Measurements from ENCODE around the gene ANKRD11. TPM values are rescaled to one million over a fixed set of nuclear protein-coding genes. Genes with fewer than 3 reads are reported as not detected.
"Not testable (repeated sequence)": the region's sequence is repeated elsewhere in the genome, so short reads cannot be mapped to it uniquely, and the experiment has no call there.

The ANKRD11 gene
- polyA plus RNA-seq, 4 donors: 82.9 to 111 (median 91.2) TPM

DNA sequence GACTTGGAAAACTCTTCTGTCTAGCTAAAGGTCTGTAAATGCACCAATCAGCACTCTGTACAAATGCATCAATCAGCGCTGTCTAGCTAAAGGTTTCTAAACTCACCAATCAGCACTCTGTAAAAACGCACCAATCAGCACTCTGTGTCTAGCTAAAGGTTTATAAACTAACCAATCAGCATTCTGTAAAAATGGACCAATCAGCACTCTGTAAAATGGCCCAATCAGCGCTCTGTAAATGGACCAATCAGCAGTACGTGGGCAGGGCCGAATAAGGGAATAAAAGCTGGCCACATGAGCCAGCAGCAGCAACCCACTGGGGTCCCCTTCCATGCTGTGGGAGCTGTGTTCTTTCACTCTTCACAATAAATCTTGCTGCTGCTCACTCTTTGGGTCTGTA is 55.3 kb downstream of the ANKRD11 start:
- not testable (repeated sequence) for DNase-seq (ENCODE audit: low read depth in 4 of 4, low spot score in 3 of 4)

GRCh38 chr16:89434490-89434889 is 55.9 kb downstream of the ANKRD11 start:
- no peak for DNase-seq (ENCODE audit: low read depth in 4 of 4, low spot score in 3 of 4)

DNA sequence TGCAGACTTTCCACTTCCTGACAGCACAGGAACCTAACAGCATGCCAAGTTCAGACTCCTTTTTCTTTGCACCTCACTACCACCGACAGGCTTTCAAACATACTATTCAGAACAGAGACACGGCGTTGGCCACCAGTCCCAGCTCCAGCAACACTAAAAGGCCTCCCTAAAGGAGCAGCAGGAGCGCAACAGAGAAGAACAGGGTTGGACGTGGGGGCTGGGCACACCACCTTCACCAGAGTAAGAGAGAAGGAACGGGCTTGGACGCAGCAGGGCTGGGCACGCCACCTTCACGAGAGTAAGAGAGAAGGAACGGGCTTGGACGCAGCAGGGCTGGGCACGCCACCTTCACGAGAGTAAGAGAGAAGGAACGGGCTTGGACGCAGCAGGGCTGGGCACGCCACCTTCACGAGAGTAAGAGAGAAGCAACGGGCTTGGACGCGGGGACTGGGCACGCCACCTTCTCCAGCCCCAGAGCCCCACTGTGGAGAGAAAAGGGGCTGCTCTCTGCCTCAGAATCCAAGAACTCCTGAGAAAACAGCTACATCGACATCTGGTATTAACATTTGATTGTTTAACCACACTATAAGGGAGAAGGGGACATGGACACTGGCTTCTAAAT is 56.9 kb downstream of the ANKRD11 start:
- not testable (repeated sequence) for DNase-seq (ENCODE audit: low read depth in 4 of 4, low spot score in 3 of 4)

GRCh38 chr16:89431630-89432029 is 58.7 kb downstream of the ANKRD11 start:
- DNase-seq (ENCODE audit: low read depth in 4 of 4, low spot score in 3 of 4): no peak

DNA sequence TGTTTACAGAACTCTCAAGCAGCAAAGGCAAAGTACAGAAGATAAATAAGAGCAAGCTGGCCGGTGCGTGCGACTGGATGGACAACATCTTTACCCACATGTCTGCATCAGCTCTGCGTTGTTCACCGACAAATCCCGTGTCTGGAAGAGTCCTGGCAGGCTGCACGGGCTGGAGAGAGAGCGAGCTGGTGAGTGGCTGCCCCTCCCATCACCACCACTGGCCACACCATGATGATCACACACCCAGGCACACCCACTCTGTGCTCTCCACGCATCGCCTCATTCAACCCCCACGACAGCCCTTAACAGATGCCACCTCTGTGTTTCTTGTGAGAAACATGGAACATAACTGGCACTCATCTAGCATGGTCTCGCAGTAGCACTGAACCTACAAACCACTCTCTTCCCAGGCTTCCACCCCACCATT is 59.2 kb downstream of the ANKRD11 start:
- no peak for DNase-seq (ENCODE audit: low read depth in 4 of 4, low spot score in 3 of 4)

- DNase-seq (ENCODE audit: low read depth in 4 of 4, low spot score in 3 of 4): no peak
Measured at GRCh38 chr16:89430436-89431157, 59.8 kb downstream of the ANKRD11 start.

DNA sequence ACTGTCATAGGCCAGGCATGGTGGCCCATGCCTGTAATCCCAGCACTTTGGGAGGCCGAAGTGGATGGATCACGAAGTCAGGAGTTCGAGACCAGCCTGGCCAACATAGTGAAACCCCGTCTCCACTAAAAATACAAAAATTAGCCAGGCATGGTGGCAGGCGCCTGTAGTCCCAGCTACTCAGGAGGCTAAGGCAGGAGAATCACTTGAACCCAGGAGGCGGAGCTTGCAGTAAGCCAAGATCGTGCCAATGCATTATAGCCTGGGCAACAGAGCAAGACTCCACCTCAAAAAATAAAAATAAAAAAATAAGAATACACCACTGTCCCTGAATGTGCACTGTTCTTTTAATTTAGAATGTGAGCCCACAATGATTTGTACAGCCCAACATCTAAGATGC is 61.8 kb downstream of the ANKRD11 start:
- DNase-seq (ENCODE audit: low read depth in 4 of 4, low spot score in 3 of 4): not testable (repeated sequence)

DNA sequence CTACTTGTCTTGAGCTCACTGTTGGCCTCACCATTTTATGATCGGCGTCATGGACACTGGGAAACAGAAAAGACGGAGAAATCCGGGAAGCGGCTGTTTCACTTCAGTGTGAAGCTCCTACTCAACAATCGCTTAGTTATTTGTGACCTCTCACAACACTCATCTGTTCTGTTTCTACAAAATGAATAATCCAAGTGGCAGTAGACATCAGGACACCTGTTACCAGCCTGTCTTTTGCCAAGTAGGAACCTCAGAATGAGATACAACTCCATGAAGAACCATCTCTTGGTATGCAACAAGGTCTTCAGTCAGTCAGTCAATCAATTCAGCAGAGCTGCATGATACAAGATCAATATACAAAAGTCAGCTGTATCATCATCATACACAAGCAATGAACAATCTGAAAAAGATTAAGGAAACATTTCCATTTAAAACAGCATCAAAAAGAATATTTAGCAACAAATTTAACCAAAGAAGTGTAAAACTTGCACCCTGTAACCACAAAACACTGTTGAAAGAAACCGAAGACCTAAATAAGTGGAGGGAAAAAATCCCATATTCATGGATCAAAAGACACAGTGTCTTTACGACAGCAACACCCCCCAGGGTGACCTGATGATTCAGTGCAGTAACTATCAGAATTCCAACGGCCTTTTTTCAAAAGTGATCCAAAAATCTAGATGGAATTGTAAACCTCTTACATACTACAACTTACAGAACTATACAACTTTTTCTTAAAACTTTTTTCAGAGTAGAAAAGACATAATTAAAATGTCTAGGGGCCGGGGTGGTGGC is 63.4 kb downstream of the ANKRD11 start:
- DNase-seq (ENCODE audit: low read depth in 4 of 4, low spot score in 3 of 4): no peak

DNA sequence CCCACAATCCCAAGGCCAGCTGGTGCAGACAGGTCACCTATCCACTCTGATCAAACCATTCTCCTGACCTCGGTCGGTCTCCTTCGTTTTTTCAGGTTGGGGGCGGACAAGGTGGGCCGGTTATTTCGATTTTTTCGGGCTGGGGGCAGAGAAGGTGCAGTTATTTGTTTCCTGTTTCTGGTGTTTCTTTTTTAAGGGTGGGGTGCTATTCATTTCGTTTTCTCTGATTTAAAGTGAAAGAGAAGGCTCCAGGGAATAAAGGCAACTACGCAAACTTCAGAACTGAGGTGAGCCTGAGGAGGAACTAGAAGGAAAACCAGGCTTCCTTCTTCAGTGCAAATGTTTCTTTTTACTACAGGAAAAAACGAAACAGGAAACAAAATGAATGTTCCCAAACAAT is 64.8 kb downstream of the ANKRD11 start:
- DNase-seq (ENCODE audit: low read depth in 4 of 4, low spot score in 3 of 4): no peak

GRCh38 chr16:89423681-89424260 is 66.6 kb downstream of the ANKRD11 start:
- DNase-seq (ENCODE audit: low read depth in 4 of 4, low spot score in 3 of 4): no peak

DNA sequence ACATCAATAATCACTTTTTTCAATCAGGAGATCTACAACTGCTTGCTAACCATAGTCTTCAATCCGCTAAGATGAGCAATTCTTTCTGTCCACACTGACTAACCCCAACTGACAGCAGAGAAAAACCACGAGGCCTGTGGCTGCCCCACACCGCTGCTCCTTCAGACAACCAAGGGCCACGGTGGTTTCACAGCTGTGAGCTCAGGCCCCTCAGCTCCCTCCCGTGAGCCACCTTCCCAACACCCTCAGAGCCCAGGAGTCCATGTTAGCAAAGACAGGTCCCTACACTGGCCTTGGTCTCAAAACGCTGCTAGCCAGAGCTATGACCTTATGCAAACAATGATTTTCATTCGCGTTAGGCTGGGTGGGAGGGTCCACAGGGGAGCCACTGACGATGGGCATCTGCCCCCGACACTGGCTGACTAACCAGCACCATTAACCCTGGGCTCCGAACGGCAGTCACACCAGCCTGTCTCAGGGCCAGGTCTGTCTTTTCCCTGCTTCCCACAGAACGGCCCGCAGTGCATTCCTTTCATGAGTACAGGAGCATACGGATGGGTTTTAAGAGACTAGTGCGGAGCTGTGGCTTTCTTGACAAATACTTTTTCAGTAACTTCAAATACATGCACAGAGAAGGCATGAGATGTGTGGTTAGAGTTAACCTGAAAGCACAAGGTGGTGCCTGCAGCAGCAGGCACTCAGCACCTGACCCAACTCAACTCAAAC is 67.3 kb downstream of the ANKRD11 start:
- DNase-seq (ENCODE audit: low read depth in 4 of 4, low spot score in 3 of 4): no peak

DNA sequence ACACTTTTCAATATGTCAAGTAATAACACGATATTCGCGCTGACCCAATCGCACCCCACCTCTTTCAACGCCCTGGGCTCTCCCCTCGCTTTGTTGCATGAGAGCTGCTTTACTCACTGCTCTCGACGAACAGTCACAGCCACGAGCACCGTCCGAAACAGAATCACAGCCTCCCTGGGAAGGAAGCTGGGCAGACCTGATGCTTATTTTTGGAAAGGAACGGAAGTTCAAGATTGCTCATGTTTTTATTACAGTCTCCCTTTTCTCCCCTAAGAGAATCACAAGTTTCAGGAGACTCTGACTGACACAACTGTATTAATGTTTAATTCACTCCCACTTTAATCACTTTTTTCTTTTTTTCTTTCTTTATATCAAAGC is 67.8 kb downstream of the ANKRD11 start:
- no peak for DNase-seq (ENCODE audit: low read depth in 4 of 4, low spot score in 3 of 4)

DNA sequence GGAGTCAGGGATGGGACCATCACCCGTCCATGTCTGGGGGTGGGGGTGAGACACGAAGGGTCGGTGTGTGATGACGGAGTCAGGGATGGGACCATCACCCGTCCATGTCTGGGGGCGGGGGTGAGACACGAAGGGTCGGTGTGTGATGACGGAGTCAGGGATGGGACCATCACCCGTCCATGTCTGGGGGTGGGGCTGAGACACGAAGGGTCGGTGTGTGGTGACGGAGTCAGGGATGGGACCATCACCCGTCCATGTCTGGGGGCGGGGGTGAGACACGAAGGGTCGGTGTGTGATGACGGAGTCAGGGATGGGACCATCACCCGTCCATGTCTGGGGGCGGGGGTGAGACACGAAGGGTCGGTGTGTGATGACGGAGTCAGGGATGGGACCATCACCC is 69.1 kb downstream of the ANKRD11 start:
- not testable (repeated sequence) for DNase-seq (ENCODE audit: low read depth in 4 of 4, low spot score in 3 of 4)

DNA sequence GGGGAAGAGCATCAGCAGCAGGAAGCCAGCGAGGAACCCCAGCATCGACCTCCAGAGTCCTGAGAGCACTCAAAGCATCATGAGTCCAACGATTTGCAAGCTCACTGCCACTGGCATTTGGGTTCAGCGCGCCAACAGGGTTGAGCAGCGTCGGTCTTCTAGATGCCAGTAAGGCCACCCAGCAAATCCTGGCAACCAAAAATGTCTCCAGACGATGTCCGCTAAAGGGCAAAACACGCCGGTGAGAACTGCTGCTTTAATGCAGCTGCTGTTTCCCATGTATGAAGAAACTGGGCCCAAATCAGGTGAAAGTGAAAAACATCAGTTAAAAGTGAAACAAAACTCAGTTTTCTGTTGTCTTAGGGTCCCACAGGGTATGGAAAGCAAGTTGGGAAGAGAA is 70.2 kb downstream of the ANKRD11 start:
- DNase-seq (ENCODE audit: low read depth in 4 of 4, low spot score in 3 of 4): no peak

DNA sequence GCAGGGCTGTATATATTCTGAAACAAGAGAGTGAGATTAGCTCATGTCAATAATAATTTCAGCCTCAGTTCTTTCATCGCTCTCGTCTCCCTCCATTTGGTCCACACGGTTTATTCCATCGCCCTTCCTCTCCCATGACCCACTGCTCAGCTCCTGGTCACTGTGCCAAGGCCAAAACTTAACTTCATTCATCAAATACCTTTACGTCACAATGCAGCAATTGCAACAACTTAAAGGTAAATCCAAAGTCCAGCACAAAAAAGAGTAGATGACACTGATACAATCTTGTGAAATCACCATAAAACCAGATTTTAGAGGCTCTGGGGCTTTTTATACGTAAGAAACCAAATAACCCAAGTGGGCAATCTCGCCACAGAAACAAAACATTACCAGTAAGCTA is 72.0 kb downstream of the ANKRD11 start:
- DNase-seq (ENCODE audit: low read depth in 4 of 4, low spot score in 3 of 4): no peak

DNA sequence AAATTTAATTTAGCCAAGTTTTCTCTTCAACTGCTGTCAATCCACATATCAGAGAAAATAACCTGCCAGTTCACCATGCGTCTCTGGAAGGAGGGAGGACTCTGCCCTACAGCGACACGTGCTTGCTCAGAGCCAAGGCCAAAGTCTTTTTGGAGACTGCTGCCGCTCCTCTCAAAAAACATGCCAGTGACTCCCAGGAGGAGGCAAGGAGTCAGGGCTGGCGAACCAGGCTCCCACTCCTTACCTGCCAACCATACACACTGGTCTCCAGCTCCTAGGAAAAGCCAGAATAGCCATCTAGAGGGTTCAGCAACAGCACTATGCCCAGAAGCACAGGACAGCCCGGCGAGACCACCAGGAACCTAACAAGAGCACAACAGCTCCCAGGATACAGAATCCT is 73.0 kb downstream of the ANKRD11 start:
- no peak for DNase-seq (ENCODE audit: low read depth in 4 of 4, low spot score in 3 of 4)

- no peak for DNase-seq (ENCODE audit: low read depth in 4 of 4, low spot score in 3 of 4)
Measured at GRCh38 chr16:89413811-89414585, 76.4 kb downstream of the ANKRD11 start.

DNA sequence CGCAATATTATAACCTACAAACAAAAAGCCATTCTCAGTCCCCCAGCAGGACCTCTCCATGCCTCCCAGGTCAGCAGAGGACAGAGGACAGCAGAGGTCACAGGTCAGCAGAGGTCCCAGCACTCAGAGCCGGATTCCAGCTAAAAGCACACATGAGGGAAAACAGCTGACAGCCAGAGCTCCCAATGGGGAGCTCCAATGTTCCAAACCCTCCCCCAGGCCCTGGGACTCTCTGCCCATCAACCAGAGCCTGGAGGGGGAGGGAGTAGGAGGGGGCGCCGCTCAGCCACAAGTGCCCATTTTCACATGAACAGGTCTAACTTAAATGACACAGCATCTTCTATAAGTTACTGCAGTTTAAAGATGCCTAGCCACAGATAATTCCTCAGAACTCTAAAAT is 77.5 kb downstream of the ANKRD11 start:
- DNase-seq (ENCODE audit: low read depth in 4 of 4, low spot score in 3 of 4): no peak

DNA sequence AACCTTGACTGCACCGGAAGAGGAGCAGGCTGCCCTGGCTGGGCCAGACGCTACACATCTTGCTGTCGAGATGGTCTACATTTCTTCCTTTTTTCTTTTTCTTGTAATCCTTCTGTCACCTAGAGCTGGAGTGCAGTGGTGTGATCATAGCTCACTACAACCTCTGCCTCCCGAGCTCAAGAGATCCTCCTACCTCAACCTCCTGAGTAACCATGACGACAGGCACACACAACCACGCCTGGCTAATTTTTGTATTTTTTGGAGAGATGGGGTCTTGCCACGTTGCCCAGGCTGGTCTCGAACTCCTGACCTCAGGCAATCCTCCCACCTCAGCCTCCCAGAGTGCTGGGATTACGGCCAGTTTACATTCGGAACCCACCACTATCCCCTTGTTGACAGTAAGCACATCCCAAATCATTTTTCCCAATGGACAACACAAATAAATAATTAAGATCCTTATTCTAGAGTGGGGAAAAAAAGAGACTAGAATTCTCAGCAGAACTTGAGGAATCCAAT is 79.0 kb downstream of the ANKRD11 start:
- DNase-seq (ENCODE audit: low read depth in 4 of 4, low spot score in 3 of 4): no peak

Data from left renal pelvis (tissue), 4 donors.